SK-N-DZ (cell line): ENCODE data around the gene GLI2.
A peak's percentile ranks its signal among the peaks of the same experiment; 100 is the strongest.

Experiments used
- DNase-seq: peaks from one replicate; pipeline ENCODE4 v3.0.0-alpha.2; 2015; ENCODE audit warnings: low spot score

The GLI2 gene

GRCh38 chr2:120712180-120712681, 23.4 kb upstream of the GLI2 start:
- no peak for DNase-seq

GRCh38 chr2:120715353-120715752, 20.3 kb upstream of the GLI2 start:
- DNase-seq, result no peak

GRCh38 chr2:120715941-120716340, 19.7 kb upstream of the GLI2 start:
- no peak for DNase-seq

GRCh38 chr2:120716641-120717585, 18.8 kb upstream of the GLI2 start:
- DNase-seq, result no peak

- DNase-seq, result no peak
Observed at GRCh38 chr2:120719491-120719890, 16.2 kb upstream of the GLI2 start.

- no peak for DNase-seq
Observed at GRCh38 chr2:120720231-120720630, 15.4 kb upstream of the GLI2 start.

GRCh38 chr2:120720746-120721375, 14.8 kb upstream of the GLI2 start:
- no peak for DNase-seq

- no peak for DNase-seq
Observed at GRCh38 chr2:120722246-120722567, 13.5 kb upstream of the GLI2 start.

- no peak for DNase-seq
Observed at GRCh38 chr2:120722568-120723421, 12.9 kb upstream of the GLI2 start.

GRCh38 chr2:120726245-120726644, 9.4 kb upstream of the GLI2 start:
- DNase-seq, result no peak

GRCh38 chr2:120729406-120730399, 6.0 kb upstream of the GLI2 start:
- DNase-seq, result no peak

GRCh38 chr2:120731175-120731574, 4.5 kb upstream of the GLI2 start:
- DNase-seq, result no peak

GRCh38 chr2:120732506-120733237, 3.0 kb upstream of the GLI2 start:
- no peak for DNase-seq

- no peak for DNase-seq
Observed at GRCh38 chr2:120733238-120733932, 2.3 kb upstream of the GLI2 start.

GRCh38 chr2:120734930-120735651, 577 bp upstream of the GLI2 start:
- DNase-seq, result no peak

GRCh38 chr2:120736202-120736623, 545 bp downstream of the GLI2 start:
- DNase-seq, result no peak

GRCh38 chr2:120736624-120737339, 1.1 kb downstream of the GLI2 start:
- DNase-seq, result peak; percentile 52
